Fibroblast of pulmonary artery (primary cell): Measurements from ENCODE around the gene MOBP.
"Not testable (repeated sequence)": the region's sequence is repeated elsewhere in the genome, so short reads cannot be mapped to it uniquely, and the experiment has no call there.

Experiments used
- DNase-seq: peaks from one replicate; pipeline ENCODE4 v3.0.0-alpha.2; 2010; ENCODE audit warnings: low read depth
- H3K4me3 ChIP-seq: replicated peaks from 2 replicates; pipeline ENCODE4 v1.5.1; 2011; ENCODE audit warnings: low read depth, mild to moderate bottlenecking, control low read depth, low read length, moderate library complexity
- CTCF ChIP-seq: IDR thresholded peaks from 2 replicates; pipeline ENCODE4 v1.5.1; 2011; ENCODE audit warnings: mild to moderate bottlenecking, control low read depth, low read length, inconsistent platforms; ENCODE audit errors: missing control alignments

MOBP gene

DNA sequence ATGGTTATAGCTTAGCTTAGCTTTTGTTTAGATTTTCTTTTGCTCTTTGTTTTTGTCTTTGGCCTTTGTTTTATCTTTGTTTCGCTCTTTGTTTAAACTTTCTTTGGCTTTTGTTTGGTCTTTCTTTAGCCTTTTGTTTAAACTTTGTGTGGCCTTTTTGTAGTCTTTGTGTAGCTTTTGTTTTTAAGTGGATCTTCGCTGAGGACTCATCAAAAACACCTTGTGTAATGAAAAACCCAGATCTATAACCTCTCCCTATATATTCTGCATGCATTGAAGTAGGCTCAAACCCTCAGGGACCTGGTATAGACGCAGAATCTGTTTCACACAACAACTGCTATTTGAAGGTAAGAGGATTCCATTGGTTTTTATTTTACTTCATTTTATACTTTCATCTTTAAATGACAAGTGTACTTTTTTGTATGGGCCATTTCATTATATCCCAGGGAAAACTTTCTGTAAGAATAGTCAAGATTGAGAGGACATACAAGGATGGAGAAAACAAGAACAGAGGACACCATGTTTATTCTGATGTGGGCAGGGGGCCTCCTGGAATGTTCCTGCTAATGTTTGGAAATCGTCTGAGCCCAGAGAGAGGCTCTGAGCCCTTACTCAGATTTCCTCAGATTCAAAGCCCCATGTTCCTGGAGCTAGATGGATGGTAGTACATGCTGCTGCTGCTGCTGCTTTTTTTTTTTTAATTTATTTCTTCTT lies at the start of gene MOBP:
Gene MOBP (plus strand): TSS at position 287 of the 714 bp plus-strand sequence. CDS start 34,390 bp downstream, outside the sequence.
- H3K4me3 ChIP-seq: no peak within 1 kb of the TSS

GRCh38 chr3:39418556-39419225 lies 48.8 kb upstream of the MOBP start:
- not testable (repeated sequence) for DNase-seq, H3K4me3 ChIP-seq

More for the DNA sequence above, at the start of gene MOBP:
- TF ChIP-seq CTCF: no peak
- no peak for DNase-seq

DNA sequence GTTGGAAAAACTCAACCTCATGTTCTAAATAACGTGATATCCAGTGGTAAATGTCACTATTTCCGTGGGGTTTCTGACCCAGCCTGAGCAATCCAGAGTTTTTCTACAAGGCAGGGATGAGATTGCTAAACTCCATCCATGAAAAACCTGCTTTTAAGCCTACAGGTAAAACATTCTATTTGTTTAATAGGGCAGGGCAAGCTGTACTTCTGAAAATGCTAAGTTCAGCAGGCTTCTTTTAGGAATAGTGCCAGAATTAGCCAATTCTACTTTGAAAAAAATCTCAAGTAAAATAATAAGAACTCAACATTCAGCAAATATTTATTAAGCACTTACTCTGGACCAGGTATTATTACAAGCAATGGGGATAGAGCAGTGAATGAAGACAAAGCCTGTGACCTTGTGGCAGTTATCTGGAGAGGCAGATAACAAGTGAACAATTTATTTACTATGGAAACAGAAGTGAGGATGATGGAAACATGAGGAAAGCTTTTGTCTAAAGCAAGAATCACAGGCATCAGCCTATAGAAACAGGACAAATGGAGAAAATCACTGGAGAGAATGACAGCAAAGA lies 47.7 kb upstream of the MOBP start:
- TF ChIP-seq CTCF: no peak

DNA sequence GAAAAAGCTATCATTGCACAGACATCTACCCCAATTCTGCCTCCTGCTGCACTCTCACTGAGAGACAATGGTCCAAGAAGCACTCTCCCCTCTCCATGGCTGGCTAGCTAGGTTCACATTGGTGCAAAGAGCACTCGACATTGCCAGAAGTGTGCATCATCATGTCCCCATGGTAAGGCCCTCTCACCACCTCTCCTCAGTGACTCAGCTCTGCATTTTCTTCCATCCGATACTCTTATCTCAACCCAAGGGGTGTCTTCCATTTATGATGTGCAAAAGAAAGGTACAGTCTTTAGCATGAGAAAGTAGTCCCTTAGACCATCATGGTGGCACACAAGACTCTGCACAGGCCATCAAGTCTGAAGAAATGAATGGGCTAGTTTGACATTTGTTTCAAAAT lies 46.9 kb upstream of the MOBP start:
- no peak for TF ChIP-seq CTCF
- H3K4me3 ChIP-seq: no peak overlapping the region
- DNase-seq: no peak

More for the DNA sequence above, 47.7 kb upstream of the MOBP start:
- DNase-seq: no peak
- H3K4me3 ChIP-seq: no peak overlapping the region

DNA sequence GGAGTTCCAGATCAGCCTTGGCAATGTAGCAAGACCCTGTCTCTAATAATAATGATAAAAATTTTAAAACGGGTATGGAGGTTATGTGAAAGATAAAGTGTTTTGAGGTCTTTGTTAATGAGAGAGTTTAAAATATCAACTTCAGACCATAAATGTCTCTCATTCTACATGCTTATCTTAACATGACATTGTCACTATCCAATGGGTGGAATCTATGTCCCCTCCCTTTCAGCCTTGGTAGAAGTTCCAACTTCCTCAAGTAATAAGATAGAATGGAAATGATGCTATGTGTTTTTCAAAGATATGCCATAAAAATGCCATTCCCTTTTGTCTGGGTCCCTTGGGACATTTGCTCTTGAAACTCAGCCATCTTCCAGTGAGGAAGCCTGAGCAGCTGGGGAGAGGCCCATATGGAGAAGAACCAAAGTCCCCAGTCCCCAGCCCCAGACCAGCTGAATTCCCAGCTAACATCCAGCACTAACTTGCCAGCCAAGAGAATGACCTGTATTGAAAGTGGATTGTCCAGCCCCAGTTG lies 44.0 kb upstream of the MOBP start:
- TF ChIP-seq CTCF: no peak
- no peak overlapping the region for H3K4me3 ChIP-seq
- DNase-seq: no peak

- DNase-seq: no peak
- no peak overlapping the region for H3K4me3 ChIP-seq
- TF ChIP-seq CTCF: no peak
Observed at GRCh38 chr3:39426312-39426711, 41.2 kb upstream of the MOBP start.

DNA sequence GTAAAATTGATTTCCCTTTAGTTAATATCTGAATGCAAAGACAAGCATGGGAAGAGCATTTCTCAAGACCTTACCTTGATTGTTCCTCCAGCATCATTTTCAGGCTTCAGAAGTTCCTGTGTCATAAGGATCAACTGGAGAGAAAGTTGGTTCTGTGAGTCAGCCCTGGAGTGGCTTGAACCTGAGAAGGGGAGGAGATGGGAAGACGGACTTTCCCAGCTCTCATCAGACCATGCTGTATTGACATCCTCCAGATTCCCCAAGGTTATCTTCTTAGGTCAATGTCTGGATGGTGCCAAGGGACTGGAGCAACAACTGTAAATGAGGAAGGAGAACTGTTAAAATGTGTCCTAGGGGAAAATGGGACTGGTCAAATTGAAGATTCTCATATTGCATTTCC lies 40.0 kb upstream of the MOBP start:
- no peak for DNase-seq
- no peak overlapping the region for H3K4me3 ChIP-seq
- no peak for TF ChIP-seq CTCF
